ENCODE results near the gene CHST11.

CHST11 gene

DNA sequence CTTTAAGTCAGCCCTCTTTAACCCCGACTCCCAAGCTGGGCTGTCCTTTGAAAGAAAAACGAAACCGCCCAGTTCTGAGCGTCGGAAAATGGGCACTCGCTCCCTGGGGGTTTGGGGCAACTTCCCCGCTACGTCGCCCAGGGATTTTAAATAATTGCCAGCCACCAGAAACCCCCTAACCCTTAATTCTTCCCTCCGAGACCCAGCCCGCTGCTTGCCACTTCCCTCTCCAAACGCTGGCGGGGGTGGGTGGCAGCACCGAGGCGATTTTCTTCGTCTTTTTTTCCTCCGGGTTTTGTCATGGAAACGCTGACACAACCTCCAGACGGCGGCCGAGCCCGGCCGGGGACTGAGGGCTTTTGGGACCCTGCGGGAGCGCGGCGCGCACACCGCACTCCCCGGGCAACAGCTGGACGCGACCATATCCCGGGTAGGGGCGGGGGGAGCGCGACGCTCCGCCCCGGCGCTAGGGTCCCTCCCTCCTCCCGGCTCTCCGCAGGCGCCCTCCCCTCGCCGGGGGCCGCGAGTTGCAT, at the start of gene CHST11:
Gene CHST11 (plus strand): TSS at position 532 of the 533 bp plus-strand sequence.
- DNase-seq: peak; percentile 86

DNA sequence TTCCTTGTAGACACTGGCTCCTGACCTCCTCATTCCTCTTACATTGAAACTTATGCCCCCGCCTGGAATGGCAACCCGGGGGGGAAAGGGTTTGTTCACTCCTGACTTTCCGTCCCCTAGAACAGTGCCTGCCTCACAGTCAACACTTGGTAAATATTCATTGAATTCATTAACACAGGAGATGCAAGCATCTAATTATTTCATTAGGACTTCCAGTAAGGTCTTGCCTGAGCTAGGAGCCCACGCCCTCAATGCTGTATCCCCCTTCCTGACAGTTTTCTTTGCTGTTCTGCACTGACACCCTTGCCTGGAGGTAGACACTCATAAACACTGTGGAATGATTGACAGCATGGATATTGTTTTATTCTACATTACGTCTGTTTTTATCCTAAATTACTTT, 49.3 kb upstream of the CHST11 start:
- no peak for DNase-seq

DNA sequence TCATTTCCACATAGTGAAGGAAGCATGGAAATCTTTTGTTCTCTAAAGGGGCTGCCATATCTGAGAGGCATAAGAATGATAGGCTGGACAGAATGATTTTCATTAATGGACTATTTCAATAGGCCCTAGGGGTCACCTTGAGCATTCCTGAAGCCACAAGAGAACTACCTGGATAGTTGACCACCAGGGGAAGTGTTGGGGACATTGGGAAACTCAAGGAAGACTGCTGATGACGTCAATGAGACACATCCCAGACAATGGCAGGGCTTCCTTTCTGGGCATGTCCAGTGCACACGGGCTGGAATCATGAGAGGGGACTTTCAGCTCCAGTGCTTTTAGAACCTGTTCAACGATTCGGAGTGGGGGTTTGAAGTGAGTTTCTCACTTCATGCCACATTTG, 48.8 kb upstream of the CHST11 start:
- no peak for DNase-seq

DNA sequence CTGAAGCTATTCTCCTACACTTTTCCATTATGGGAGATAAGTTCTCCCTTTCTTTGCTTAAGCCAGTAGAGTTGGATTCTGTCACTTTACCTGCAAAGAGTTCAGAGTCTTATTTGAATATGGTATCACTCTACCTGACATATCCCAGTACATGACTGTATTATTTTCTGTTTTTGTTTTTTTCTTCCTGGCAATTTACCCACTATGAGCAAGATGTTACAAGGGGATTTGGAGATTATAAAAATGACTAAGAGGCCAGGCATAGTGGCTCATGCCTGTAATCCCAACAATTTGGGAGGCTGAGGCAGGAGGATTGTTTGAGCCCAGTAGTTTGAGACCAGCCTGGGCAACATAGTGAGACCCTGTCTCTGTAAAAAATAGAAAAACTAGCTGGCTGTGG, 46.4 kb upstream of the CHST11 start:
- no peak for DNase-seq

DNA sequence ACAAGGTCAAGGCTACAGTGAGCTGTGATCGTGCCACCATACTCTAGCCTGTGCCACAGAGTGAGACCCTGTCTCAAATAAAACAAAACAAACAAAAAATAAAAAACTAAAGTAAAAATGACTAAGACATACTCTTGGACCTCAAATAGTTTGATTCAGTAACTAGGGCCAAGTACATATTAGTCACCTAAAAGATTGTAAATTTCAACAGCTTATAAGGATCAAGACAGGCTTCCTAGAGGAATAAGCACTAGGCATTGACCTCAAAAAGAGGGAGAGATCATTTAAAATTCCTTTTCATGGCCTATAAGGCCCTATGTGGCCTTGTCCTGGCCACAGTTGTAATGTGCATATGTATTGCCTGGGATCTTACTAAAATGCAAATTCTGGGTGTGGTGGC, 46.0 kb upstream of the CHST11 start:
- DNase-seq: no peak

DNA sequence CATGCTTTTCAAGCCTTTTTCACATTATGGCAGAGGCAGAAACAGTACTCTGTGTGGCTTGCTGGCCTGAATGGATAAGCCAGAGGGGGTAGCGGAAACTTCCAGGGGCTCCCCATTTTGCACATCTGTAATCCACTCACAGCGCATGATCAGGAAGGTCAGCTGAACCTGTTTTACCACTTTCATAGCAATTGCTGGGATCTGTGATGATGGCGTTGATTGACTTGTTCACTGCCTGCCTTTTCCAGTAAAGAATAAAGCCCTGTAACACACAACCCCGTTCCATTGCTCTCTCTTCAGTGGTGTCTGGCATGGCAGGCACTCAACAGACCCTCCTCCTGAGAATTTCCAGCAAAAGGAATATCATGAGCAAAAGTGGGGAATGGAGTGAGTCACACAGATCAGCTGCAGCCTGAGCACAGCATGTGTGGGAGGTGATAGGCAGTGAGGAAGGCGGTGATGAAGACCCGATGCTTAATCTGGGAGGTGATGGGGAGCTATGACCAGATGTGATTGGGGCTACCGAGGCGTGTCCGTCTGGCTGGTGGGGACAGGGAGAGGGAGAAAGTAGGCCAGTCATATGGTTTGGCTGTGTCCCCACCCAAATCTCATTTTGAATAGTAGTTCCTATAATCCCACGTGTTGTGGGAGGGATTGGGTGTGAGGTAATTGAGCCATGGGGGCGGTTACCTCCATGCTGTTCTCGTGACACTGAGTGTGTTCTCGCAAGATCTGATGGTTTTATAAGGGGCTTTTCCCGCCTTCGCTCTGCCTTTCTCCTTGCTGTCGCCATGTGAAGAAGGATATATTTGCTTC, 44.7 kb upstream of the CHST11 start:
- DNase-seq: no peak

DNA sequence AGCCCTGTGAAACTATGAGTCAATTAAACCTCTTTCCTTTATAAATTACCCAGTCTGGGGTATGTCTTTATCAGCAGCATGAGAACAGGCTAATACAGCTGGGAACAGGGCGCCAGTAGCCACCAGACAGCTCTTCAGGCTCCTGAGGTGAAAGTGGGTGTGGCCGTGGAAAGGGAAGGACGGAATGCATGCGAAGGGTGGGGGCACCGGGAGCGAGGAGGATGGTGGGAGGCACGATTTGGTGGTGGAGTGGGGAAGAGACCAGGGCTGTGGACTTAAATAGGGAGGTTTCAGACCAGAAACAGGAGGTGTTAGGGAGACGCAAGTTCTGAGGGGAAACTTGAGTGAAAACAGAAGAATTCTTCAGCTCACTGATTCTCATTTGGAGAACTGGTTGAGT, 44.1 kb upstream of the CHST11 start:
- no peak for DNase-seq

DNA sequence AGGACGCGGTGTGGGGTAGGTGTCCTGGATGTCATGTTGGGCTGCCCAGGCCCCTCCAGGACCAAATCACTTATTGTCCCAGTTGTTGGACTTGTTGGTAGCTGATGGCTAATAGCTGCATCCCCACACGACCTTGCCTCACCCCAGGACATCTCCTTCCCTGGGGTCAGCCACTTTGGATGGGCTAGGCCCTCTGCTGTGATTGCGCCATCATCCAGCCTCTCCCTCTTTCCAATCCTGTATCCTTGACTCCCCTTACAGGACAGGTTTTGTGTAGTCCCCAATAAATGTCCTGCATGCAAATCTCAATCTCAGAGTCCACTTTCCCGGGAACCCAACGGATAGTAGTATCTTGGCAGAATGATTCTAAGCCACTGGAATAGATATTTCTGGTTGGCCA, 43.4 kb upstream of the CHST11 start:
- no peak for DNase-seq

DNA sequence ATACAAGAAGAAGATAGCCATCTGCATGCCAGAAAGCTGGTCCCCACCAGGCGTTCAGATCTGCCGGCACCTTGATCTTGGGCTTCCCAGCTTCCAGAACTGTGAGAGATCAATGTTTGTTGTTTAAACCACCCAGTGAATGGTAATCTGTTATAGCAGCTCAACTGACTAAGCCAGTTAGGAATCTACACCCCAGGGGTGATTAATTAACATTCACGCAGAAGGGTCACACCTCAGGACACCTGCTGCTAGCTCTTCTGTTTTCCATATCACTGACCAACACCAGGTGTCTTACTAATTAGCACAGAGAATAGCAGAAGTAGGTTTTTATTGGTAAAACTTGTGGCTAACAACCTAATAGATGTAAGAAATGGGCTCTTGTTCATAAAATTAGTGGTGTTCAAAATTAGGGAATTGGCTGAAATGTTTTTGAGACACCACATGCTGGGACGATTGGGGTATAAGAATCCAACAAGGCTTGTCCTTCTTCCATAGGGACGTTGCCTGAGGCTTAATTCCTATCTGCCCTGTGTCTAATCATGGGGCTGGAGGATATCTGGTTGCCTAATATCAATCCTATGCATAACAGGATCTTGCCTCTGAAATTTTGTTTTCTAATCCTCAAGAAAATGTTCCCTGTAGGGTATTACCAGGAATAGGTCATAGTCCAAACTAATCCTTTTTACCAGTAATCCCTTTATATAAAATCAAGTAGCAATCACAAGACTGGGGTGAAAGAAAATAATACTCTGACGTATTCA, 42.0 kb upstream of the CHST11 start:
- DNase-seq: no peak

DNA sequence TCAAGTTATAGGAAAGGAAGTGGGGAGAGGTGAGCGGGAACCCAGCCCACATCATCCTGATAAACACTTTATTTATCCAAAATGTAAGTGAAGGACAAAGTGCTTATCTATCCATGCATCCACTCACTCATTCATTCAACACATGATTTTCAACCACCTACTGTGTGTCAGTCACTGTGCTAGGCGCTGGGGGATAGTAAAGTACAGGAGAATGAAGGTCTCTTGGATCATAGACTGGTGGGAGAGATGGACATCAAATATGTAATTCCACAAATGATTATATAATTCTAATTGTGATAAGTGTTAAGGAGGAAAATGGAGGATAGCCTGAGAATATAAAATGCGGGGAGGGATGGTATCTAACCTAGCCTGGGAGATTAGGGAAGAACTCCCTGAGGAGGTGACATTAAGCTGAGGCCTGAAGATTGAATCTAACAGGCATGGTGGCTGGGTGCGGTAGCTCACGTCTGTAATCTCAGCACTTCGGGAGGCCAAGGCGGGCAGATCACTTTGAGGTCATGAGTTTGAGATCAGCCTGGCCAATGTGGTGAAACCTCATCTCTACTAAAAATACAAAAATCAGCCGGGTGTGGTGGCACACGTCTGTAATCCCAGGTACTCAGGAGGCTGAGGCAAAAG, 41.3 kb upstream of the CHST11 start:
- no peak for DNase-seq

DNA sequence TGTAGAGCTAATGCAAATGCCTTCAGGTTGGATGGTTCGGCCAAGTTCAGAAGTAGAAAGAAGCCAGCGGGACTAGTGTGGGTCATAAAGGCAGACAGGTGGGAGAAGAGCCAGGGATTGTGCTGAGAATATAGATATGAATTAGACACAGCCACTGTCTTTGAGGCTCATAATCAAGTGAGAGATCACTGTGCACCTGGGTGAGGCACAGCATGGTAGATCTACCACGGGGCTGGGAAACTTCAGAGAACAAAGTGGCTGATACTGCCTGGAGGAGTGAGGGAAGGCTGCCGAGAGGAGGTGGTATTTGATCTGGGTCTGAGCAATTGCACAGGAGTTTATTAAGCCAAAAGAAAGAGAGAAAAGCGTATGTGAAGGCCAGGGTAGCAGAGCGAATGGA, 40.6 kb upstream of the CHST11 start:
- DNase-seq: no peak

DNA sequence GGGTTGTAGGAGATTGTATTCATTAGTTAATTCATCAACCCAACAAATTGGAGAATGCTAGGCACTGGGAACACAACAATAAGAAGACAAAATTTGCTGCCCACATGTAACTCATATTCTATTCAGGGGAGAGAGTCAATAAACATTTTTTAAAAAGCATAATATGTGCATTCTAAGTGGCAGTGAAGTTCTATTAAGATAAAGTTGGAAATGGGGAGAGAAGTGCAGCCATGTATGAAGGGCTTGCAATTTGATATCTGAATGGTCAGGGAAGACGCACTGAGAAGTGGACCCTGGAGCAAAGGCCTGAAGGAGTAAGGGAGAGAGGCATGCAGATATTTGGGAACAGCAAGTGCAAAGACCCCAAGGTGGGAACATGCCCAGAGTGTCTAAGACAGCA, 40.2 kb upstream of the CHST11 start:
- no peak for DNase-seq

DNA sequence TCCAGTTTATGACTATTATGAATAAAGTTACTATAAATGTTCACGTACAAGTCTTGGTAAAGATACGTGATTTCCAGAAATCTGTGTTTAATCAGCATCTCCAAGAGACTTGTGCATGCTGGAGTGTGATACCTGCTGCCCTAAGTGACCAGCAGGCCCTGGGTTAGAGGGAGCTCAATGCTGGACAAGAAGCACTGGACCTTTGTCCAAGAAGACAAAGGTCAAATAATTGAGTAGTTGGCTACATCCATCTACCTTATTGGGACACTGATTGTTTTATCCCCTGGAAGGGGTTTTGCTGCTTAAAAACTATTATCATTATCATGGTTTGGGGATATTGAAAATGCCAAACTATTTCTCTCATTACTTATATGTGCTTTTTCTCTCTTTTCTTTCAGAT, 37.0 kb upstream of the CHST11 start:
- no peak for DNase-seq

DNA sequence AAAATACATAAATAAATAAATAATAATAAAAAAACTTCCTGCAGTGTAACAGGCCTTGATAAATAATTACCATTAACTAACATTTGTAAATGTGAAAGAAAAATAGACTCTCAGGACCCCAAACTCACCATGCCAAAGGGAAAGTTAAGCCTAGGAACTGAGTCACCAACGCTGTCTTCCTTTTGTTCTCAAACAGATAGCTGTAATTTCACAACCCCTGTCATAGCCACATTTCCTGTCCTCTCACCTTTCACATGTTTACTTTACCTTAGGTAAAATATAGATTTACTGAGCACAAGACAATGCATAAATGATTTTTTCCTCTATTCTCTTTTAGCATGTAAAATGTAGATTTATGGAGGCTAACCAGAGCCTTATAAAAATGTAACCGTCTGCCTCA, 35.9 kb upstream of the CHST11 start:
- peak; percentile 47 for DNase-seq

DNA sequence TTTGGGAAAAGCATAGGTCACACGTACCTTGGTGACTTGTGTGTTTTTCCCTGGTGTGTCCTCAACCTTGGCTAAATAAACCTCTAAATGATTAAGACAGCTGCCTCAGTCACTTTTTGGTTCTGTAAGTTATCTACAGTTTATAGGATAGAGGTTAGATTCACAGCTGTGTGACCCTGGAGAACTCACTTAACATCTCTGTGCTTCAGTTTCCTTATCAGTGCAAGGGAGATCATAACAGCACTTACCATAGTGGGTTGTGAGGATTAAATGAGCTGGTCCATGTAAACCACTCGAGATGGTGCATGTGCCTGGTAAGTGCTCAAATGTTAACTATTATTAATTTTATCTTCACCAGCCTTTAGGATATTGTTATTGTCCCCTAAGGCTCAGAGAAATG, 35.4 kb upstream of the CHST11 start:
- no peak for DNase-seq

DNA sequence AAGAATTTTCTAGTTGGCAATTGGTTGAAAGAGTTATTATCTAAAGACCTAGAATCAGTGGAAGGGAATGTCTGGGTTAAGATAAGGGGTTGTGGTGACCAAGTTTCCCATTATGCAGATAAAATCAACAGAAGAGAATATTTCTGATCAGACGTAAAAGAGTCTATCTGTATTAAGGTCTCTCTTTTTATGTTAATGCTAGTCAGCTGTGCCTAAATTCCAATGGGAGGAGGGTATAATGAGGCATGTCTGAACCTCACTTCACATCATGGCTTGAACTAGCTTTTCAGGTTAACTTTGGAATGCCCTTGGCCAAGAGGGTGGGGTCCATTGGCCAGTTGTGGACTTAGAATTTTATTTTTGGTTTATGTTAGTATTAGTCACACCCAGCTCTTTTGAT, 34.3 kb upstream of the CHST11 start:
- no peak for DNase-seq

DNA sequence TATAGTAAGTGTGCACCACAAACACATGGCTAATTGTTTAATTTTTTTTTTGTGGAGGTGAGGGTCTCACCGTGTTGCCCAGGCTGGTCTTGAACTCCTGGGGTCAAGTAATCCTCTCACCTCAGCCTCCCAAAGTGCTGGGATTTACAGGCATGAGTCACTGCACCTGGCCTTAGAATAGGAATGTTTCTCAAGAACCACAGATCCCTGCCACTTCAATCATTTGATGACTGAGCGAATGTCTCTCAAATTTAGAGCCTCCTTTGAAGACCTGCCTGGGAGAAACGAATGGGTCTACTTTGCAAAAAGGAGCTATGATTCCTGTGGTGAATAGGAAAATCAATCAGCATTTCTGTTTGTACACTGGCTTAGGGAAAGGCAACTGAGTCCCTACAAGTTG, 33.5 kb upstream of the CHST11 start:
- no peak for DNase-seq

DNA sequence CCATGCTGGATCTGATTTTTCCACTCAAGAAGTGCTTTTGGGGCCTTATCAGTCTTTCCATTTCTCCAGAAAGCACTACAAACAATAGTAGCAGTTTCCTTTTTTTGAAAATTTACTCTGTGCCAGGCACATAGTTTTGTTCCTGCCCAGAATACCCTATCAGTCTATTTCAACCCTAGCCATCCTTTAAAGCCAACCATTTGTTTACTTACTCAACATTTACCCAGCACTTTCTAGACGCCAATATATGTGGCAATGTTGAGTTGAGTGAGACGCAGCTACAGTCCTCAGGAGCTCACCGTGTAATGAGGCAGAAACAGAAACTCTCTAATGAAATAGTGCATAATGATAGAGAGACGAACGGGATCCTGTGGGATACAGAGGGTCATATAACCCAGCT, 32.9 kb upstream of the CHST11 start:
- peak; percentile 56 for DNase-seq

DNA sequence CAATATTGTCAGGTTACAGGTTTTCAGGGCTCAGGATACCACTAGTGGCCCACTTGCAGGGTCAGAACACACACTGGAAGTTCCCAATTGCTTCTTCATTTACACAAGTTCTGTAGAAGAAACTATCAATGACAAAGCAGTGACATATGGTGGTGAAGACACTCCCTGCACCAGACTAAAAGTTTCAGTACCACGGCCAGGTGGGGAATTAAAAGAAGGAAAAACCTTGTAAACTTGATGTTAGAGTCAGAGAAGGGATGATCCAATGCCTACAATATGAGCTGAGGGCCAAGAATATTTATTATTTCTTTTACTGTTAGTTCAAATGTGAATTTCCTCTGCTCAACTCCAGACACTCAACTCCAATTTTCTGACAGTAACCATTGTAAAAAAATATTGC, 31.8 kb upstream of the CHST11 start:
- no peak for DNase-seq

DNA sequence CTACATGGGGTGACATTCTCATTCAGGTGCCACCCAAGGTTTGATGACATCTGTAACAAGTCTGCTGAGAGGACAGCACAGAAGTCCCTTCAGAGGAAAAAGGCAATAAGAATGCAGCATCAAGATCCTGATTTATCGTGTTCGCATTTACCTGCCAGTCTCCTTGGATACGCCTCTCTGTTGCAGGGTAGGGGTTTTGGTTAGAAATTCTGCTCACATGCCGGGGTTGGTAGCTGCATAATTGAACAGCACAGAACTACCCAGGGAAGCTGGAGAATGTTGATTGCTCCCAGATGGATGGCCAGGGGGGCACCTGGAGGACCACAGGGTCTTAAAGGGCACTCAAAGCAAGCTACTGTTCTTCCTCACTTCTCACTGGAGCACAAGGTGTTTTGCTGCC, 31.1 kb upstream of the CHST11 start:
- DNase-seq: no peak

DNA sequence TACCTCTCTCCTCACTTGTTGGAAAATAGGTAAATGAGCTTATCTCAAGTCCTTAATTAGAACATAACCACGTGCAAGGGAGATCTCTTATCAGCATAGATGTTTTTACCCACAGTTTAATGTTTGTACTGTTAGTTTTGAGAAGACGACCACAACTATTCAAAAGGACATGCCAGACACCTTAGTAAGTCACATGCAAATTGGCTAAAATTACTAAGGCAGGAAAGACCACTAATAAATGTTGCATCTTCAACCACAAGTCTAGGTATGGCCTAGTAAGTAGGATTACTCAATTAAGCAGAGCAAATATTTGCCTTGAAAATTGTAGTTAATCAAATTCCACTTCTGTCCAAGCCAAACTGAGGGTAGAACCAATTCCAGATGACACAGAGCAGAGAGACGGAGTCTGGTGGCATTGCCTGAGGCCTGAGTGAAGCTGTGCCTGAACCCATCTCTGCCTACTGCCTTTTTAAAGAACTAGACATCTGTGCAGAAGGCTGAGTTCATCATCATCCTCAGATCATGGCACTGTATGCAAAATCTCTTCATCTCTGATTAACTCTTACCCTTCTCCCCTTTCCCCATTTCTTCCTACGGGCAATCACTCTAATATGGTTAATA, 29.7 kb upstream of the CHST11 start:
- no peak for DNase-seq

DNA sequence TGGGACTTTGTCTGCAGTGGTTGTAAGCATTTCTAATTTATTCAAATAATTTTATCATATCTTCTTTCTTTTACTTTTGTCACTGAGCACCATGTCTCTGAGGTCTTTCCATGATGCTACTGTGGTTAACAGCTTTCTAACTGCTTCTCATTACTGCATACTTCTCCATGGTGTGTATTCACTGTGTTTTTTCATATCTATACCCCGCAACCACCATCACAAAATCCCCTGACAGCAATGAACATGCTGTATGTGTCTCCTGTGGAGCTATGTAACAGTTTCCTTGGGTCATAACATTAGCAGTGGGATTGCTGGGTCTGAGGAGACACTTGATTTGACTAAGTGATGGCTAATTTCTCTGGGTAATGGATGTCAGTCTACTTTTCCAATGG, 29.2 kb upstream of the CHST11 start:
- DNase-seq: no peak

DNA sequence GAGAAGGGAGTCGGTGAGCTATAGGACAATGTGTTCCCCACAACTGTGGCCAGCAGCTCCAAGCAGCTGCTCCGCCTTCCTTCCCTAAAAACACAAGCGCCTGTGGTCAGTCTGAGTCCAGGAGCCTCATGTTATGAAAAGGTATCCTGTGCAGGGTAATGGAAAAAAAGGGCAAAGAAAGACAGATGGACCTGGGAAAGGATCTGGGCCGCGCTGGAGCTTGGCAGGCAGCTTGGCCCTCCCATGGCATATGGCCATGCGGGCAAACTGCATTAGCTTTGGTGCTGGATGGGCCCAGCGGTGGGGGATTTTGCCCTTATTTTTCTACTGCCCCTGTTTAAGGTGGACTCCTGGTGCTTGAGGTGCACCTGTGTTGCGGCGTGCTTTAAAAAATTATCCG, 23.7 kb upstream of the CHST11 start:
- no peak for DNase-seq

Data from NCI-H510A treated with DMSO at 0.1 percent for 48 hours (cell line).